ENCODE data around the gene KIRREL3.

- no peak for TF ChIP-seq EZH2 (IDR thresholded peaks at IDR 0.05; ENCODE audit: insufficient read depth, poor library complexity, severe bottlenecking)
- TF ChIP-seq EZH2phosphoT487 (IDR thresholded peaks at IDR 0.05; ENCODE audit: insufficient read depth, low read depth) = no peak
Observed at GRCh38 chr11:126754591-126755426, 245.8 kb downstream of the KIRREL3 start.
